ENCODE measurements around the gene PMFBP1.

The PMFBP1 gene, protein sequence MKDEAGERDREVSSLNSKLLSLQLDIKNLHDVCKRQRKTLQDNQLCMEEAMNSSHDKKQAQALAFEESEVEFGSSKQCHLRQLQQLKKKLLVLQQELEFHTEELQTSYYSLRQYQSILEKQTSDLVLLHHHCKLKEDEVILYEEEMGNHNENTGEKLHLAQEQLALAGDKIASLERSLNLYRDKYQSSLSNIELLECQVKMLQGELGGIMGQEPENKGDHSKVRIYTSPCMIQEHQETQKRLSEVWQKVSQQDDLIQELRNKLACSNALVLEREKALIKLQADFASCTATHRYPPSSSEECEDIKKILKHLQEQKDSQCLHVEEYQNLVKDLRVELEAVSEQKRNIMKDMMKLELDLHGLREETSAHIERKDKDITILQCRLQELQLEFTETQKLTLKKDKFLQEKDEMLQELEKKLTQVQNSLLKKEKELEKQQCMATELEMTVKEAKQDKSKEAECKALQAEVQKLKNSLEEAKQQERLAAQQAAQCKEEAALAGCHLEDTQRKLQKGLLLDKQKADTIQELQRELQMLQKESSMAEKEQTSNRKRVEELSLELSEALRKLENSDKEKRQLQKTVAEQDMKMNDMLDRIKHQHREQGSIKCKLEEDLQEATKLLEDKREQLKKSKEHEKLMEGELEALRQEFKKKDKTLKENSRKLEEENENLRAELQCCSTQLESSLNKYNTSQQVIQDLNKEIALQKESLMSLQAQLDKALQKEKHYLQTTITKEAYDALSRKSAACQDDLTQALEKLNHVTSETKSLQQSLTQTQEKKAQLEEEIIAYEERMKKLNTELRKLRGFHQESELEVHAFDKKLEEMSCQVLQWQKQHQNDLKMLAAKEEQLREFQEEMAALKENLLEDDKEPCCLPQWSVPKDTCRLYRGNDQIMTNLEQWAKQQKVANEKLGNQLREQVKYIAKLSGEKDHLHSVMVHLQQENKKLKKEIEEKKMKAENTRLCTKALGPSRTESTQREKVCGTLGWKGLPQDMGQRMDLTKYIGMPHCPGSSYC

DNA sequence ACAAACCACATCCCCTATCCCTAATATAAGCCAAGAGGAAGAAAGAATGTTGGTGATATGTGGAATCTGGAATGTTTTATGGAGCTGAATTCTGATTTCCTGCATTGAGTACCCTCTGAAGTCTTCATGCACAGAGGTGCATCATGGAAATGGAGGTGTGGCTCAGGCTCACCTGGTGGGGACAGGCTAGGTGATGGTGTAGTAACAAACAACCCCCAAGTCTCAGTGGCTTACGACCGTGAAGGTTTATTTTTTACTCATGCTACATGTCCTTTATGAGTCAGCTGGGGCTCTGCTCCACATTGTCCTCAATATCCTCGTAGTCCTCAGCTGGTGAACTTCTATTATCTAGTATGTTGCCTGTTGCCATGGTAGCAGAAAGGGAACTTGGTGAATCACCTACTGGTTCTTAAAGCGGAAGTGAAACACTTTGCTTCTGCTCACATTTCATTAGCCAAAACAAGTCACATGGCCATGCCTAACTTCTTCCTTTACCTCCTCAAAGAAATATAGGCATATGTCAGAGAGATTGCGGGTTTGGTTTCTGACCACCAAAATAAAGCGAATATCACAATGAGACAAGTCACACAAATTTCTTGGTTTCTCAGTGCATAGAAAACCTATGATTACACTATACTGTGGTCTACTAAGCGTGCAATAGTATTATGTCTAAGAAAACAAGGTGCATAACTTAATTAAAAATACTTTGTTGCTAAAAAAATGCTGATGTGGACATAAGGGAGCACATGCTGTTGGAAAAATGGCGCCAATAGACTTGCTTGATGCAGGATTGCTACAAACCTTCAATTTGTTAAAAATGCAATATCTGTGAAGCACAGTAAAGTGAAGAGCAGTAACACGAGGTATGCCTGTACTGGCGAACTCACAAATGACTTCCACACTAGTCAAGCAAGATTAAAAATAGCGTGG is at the start of gene PMFBP1:
Gene PMFBP1 (minus strand): TSS at position 51 of the 930 bp plus-strand sequence. CDS start 947 bp downstream, outside the sequence.
- Mint-ChIP-seq H3K4me3 (no peak within 1 kb of the TSS), H3K36me3 (ENCODE audit: low read depth) (peaks cover 13% of the 10 kb centered on the region), H3K27me3 (ENCODE audit: low read depth, poor library complexity) (no peaks in the 10 kb centered on the region), H3K4me1 (no peaks in the 10 kb centered on the region), H3K9me3 (peaks cover 13% of the 10 kb centered on the region), H3K27ac (no peak within 1 kb of the TSS)
- TF ChIP-seq, protein P1, sequence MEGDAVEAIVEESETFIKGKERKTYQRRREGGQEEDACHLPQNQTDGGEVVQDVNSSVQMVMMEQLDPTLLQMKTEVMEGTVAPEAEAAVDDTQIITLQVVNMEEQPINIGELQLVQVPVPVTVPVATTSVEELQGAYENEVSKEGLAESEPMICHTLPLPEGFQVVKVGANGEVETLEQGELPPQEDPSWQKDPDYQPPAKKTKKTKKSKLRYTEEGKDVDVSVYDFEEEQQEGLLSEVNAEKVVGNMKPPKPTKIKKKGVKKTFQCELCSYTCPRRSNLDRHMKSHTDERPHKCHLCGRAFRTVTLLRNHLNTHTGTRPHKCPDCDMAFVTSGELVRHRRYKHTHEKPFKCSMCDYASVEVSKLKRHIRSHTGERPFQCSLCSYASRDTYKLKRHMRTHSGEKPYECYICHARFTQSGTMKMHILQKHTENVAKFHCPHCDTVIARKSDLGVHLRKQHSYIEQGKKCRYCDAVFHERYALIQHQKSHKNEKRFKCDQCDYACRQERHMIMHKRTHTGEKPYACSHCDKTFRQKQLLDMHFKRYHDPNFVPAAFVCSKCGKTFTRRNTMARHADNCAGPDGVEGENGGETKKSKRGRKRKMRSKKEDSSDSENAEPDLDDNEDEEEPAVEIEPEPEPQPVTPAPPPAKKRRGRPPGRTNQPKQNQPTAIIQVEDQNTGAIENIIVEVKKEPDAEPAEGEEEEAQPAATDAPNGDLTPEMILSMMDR (IDR thresholded peaks at IDR 0.05): no peak
- DNase-seq: no peak

DNA sequence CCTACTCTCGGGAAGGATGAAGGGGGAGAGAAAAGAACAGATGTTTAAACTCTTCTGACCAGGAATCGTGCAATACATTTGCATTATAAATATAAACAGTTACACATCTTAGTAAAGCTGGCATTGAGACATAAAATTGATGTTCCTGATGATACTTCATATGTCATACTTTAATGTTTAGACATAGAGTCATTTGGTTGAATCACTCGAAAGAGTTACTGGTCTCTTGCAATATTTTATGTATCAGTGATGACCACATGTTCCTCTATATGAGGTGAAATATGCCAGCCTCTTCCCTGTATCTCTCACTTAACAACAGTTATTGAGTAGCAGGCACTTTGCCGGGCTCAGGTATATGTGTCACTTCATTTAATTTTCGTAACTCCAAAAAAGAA is 49.7 kb upstream of the PMFBP1 start:
- peaks cover 4% of the 10 kb centered on the region for H3K36me3 Mint-ChIP-seq (ENCODE audit: low read depth)
- peak overlapping the region; percentile 71 for H3K27ac Mint-ChIP-seq
- no peak for DNase-seq
- TF ChIP-seq, protein P1 (IDR thresholded peaks at IDR 0.05): no peak
- H3K4me3 Mint-ChIP-seq: no peak overlapping the region
- peaks cover 11% of the 10 kb centered on the region for H3K27me3 Mint-ChIP-seq (ENCODE audit: low read depth, poor library complexity)
- H3K4me1 Mint-ChIP-seq: peaks cover 47% of the 10 kb centered on the region
- H3K9me3 Mint-ChIP-seq: no peaks in the 10 kb centered on the region

DNA sequence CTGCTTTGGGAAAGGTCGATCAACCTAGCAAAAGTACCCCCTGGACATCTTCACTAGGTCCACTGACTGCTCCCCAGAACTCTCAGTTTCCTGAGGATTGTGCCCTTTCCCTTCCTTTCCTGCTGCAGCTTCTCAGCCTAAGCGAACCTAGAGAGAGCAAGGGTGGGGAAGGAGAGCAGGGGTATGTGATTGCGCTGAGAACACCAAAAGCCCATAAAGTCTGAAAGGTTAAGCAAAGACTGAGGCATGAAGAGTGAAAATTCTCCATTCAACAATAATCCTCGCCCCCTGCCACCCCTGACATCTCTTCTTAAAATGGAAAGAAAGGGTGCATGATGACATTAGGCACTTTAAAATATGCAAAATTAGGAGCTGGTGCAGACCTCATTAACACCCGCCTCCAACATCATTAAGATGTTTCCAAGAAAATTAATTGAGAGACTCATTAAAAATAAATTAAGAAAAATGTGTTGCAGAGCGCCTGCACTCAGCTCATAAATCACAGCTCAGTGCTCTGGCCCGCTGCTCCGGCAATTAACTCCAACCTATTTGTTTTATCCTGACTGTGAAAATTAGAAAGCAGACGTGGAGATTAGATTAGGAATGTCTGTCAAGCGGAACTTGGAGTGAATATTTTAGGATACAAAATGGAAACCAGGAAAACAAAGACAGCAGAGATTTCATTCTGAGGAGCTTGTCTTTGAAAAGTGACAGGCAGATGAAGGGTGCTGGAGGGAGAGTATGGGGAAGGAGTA is 49.1 kb upstream of the PMFBP1 start:
- H3K36me3 Mint-ChIP-seq (ENCODE audit: low read depth): peaks cover 4% of the 10 kb centered on the region
- H3K4me3 Mint-ChIP-seq: no peak overlapping the region
- H3K27me3 Mint-ChIP-seq (ENCODE audit: low read depth, poor library complexity): peaks cover 11% of the 10 kb centered on the region
- peak overlapping the region; percentile 71 for H3K27ac Mint-ChIP-seq
- DNase-seq: no peak
- TF ChIP-seq, protein P1 (IDR thresholded peaks at IDR 0.05): no peak
- peaks cover 50% of the 10 kb centered on the region for H3K4me1 Mint-ChIP-seq
- H3K9me3 Mint-ChIP-seq: peaks cover under 1% of the 10 kb centered on the region

DNA sequence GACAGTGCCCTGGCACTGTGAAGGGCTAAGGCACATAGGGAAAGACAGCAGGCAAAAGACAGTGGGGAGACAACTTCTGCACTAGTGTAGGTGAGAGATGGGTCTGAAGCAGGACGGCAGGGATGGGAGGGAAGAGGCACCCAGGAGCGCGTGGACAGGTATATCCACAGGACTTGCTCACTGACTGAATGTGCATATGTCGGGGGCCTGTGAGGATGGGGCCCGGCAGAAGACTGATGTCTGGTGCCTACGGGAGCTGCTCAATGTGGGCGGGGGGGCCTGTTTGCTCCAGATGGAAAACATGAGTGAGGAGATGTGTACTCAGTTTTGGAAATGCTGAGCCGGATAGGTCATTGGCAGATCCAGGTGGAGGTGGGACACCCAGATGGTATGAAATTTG is 47.3 kb upstream of the PMFBP1 start:
- Mint-ChIP-seq H3K27me3 (ENCODE audit: low read depth, poor library complexity) (peaks cover 4% of the 10 kb centered on the region), H3K27ac (no peak overlapping the region), H3K4me1 (peaks cover 39% of the 10 kb centered on the region), H3K4me3 (no peak overlapping the region), H3K36me3 (ENCODE audit: low read depth) (peaks cover 21% of the 10 kb centered on the region), H3K9me3 (peaks cover 18% of the 10 kb centered on the region)
- DNase-seq: no peak
- TF ChIP-seq, protein P1 (IDR thresholded peaks at IDR 0.05): no peak

DNA sequence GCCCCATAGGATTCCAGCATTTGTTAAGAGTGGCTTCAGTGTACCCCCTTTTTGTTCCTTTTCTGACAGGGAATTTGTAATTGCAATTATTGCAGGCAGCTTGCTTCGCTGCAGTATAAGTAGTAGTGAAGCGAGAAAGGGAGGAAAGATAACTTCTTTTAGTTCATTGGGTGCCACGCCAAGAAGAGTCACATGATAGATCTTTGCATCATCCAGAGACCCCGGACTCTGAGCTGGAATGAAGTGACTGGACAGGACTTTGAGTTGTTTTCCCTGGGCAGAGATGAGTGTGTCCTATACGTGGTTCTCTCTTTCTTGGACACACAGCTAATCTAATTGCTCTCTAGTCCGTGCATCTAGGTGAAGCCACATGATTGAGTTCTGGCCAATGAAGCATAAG is 44.8 kb upstream of the PMFBP1 start:
- H3K4me3 Mint-ChIP-seq: no peak overlapping the region
- peaks cover 30% of the 10 kb centered on the region for H3K9me3 Mint-ChIP-seq
- peaks cover 30% of the 10 kb centered on the region for H3K36me3 Mint-ChIP-seq (ENCODE audit: low read depth)
- no peak overlapping the region for H3K27ac Mint-ChIP-seq
- TF ChIP-seq, protein P1 (IDR thresholded peaks at IDR 0.05): no peak
- peaks cover 28% of the 10 kb centered on the region for H3K4me1 Mint-ChIP-seq
- no peak for DNase-seq
- no peaks in the 10 kb centered on the region for H3K27me3 Mint-ChIP-seq (ENCODE audit: low read depth, poor library complexity)
